GM18520 (cell line): Measurements from ENCODE around the gene CD164.
"Not testable (repeated sequence)": the region's sequence is repeated elsewhere in the genome, so short reads cannot be mapped to it uniquely, and the experiment has no call there.

ENCODE experiments used
- ATAC-seq: cut with Tn5 transposase; IDR thresholded peaks from one replicate; pipeline ENCODE4 v1.9.1; 2021; ENCODE audit not compliant: unreplicated experiment

The CD164 gene

GRCh38 chr6:109377717-109378116, 4.5 kb downstream of the CD164 start:
- no peak for ATAC-seq

- no peak for ATAC-seq
Measured at GRCh38 chr6:109374326-109374892, 7.9 kb downstream of the CD164 start.

- ATAC-seq = peak; percentile 96
Measured at GRCh38 chr6:109373762-109374161, 8.5 kb downstream of the CD164 start.

- no peak for ATAC-seq
Measured at GRCh38 chr6:109373331-109373730, 8.9 kb downstream of the CD164 start.

- no peak for ATAC-seq
Measured at GRCh38 chr6:109372130-109372529, 10.1 kb downstream of the CD164 start.

GRCh38 chr6:109370792-109371191, 11.5 kb downstream of the CD164 start:
- ATAC-seq = no peak

- ATAC-seq = no peak
Measured at GRCh38 chr6:109370336-109370735, 11.9 kb downstream of the CD164 start.

GRCh38 chr6:109369728-109370127, 12.5 kb downstream of the CD164 start:
- no peak for ATAC-seq

- ATAC-seq = not testable (repeated sequence)
Measured at GRCh38 chr6:109364382-109365078, 17.7 kb downstream of the CD164 start.

GRCh38 chr6:109363753-109364152, 18.5 kb downstream of the CD164 start:
- ATAC-seq = no peak

GRCh38 chr6:109362102-109362884, 20.0 kb downstream of the CD164 start:
- no peak for ATAC-seq

GRCh38 chr6:109360791-109361190, 21.5 kb downstream of the CD164 start:
- ATAC-seq = no peak

GRCh38 chr6:109360281-109360680, 22.0 kb downstream of the CD164 start:
- ATAC-seq = no peak

GRCh38 chr6:109359248-109359647, 23.0 kb downstream of the CD164 start:
- no peak for ATAC-seq

GRCh38 chr6:109358204-109358603, 24.1 kb downstream of the CD164 start:
- ATAC-seq = no peak

GRCh38 chr6:109356237-109356636, 26.0 kb downstream of the CD164 start:
- no peak for ATAC-seq

GRCh38 chr6:109351231-109352130, 30.8 kb downstream of the CD164 start:
- ATAC-seq = no peak

GRCh38 chr6:109349419-109349987, 32.8 kb downstream of the CD164 start:
- ATAC-seq = no peak

- no peak for ATAC-seq
Measured at GRCh38 chr6:109348226-109348625, 34.0 kb downstream of the CD164 start.

- no peak for ATAC-seq
Measured at GRCh38 chr6:109347779-109348178, 34.5 kb downstream of the CD164 start.

GRCh38 chr6:109345986-109346385, 36.3 kb downstream of the CD164 start:
- no peak for ATAC-seq
